GM12873 (cell line): ENCODE measurements around the gene TBX1.

ENCODE experiments used
- CTCF ChIP-seq: IDR thresholded peaks from 2 replicates; pipeline ENCODE4 v1.5.1; 2012; ENCODE audit warnings: low read depth, mild to moderate bottlenecking, moderate library complexity, low read length, control low read depth; ENCODE audit not compliant: insufficient read depth; ENCODE audit errors: missing control alignments

Gene TBX1

GRCh38 chr22:19757140-19757984 is 3.2 kb upstream of the TBX1 start:
- TF ChIP-seq CTCF = no peak

GRCh38 chr22:19757985-19758895 is 2.3 kb upstream of the TBX1 start:
- no peak for TF ChIP-seq CTCF

GRCh38 chr22:19758896-19759426 is 1.6 kb upstream of the TBX1 start:
- no peak for TF ChIP-seq CTCF

- TF ChIP-seq CTCF = no peak
Observed at GRCh38 chr22:19759427-19760057, 1.0 kb upstream of the TBX1 start.

GRCh38 chr22:19760951-19761724 is 560 bp downstream of the TBX1 start:
- TF ChIP-seq CTCF = no peak

- TF ChIP-seq CTCF = no peak
Observed at GRCh38 chr22:19761725-19762567, 1.4 kb downstream of the TBX1 start.
